GM21367 (cell line): Measurements from ENCODE around the gene MBLAC1.
A peak's percentile ranks its signal among the peaks of the same experiment; 100 is the strongest.

Experiments used
- ATAC-seq: cut with Tn5 transposase; IDR thresholded peaks from one replicate; pipeline ENCODE4 v1.9.1; 2021; ENCODE audit not compliant: unreplicated experiment

The MBLAC1 gene

DNA sequence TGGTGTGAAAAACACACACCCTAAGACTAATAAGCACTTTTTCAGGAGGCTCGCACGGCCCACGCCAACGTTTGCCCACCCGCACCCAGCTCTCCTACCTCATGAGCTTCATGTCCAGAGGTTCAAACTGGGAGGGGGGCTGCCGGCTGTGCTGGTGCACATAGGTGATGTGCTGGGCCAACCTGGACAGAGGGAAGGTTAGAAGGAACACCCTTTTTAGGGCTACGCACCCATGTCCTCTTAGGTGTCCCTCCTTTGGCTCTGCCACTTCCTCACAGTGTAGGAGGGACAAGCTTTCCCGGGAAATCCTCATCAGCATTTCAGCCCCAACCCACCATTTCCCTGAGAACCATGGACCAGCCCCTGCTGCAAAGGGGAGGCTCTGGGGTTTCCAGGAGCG is 31.5 kb upstream of the MBLAC1 start:
- no peak for ATAC-seq

DNA sequence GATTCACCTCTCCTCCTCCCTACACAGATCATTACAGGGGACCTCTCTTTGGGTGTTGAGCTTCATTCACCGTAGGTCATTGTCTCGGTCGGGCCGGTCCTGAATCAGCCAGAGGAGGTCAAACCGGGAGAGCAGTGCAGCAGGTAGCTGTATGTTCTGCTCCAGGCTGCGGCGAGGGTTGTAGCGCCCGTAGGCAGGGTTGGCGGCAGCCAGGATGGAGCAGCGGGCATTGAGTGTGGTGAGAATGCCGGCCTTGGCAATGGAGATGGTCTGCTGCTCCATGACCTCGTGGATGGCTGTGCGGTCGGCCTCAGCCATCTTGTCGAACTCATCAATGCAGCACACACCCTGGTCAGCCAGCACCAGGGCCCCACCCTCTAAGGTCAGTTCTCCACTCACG is 31.1 kb upstream of the MBLAC1 start:
- no peak for ATAC-seq

DNA sequence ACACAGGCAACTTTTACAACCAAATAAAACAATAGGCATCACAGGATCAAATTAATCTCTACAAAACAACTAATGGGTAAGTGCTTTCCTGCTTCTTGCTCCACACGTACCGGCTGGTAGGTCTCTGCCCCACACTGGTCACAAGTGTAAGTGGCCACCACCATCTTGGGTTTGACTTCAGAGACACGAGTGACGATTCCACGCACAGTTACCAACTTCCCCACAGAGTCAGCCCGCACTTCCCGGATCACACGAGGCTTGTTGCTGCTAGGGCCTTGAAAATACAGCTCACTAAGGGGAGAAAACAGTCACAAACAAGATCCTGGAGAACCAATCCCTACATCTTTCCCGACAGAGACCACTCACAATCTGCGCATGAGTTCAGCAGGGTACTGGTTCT is 27.9 kb upstream of the MBLAC1 start:
- no peak for ATAC-seq

DNA sequence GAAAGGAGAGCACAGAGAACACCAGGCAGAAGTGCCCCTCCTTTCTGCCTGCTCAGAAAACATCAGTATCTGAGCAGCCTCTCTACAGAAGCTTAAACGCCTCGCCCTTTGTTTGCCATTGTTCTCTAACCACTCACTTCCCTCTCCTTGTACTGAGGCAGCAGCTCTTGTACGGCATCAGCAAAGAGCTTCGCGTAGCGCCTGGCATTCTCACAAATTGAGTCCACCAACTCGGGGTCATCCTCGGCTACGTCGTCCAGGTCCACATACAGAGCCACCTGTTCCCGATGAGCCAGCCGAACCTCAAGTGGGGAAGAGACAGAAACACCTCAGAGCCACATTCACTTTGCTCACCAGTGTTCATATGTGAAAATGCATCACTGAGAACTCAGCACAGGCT is 27.3 kb upstream of the MBLAC1 start:
- no peak for ATAC-seq

DNA sequence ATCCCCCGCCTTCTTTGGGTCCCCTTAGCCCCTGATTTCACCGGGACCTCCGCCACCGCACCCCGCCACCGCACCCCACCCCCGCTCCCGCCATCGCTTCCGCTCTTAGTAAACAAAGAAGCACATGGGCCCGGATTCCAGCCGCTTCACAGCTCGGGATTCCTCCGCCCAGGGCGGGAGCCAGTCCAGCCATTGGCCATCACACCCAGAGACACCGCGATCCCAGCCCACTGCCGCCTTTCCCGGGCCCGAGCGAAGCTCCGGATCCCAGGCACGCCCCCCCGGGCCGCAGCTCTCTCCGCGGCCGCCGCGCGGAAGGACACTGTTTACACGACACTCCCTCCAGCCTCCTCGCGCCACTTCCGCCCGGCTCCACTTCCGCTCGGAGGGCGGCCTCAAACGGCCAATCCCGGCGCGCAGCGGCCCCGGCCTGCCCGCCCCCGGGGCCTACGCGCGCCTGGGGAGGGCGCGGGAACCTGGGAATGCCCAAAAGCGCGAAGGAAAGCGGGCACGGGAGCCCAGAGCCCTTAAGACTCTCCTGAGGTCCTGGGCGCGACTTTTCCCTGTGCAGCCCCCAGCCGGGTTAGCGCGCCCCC is 26.2 kb upstream of the MBLAC1 start:
- peak; percentile 66 for ATAC-seq

DNA sequence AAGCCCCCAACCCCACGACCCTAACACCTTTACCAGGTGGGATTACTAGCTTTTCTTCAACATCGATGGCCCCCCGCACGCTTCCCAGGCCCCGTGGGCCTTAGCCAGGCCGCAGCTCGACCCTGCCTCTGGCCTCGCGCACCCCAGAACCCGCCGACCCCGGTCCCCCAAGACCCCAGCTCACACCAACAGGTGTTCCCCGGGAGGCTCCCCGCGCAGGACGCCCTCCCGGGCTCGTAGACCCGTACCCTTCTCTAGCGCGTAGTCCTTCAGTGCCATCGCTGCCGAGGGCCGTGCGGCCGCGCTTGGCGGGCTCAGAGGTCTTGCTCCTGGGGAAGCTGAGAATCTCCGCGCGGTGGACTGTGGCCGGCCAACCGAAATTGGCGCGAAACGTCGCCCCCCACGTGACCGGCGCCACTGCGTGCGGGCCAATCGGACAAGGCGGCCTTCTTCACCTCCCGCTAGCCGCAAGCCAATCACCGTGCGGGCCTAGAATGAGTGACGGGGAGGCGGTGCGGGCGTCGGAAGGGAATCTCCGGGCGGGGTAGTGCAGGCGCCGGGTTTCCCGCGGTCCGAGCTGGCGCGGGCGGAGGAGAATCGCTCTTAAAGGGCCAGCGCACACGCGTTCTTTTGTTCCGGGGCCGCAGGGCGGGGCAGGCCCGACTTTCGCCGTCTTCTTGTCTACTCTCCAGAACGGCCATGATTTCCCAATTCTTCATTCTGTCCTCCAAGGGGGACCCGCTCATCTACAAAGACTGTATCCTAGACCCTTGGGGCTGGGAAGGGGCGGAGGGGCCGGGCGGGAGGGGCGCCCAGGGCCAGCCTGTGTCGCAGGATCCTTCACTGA is 25.5 kb upstream of the MBLAC1 start, which contains the start of the genes AP4M1 and MCM7:
AP4M1 (plus strand) TSS at position 628 of the 847 bp plus-strand sequence; CDS start at position 700, 72 bp downstream.
MCM7 (minus strand) TSS at position 382 of the 847 bp plus-strand sequence; CDS start at position 279, 103 bp downstream.
- peak; percentile 64 for ATAC-seq

DNA sequence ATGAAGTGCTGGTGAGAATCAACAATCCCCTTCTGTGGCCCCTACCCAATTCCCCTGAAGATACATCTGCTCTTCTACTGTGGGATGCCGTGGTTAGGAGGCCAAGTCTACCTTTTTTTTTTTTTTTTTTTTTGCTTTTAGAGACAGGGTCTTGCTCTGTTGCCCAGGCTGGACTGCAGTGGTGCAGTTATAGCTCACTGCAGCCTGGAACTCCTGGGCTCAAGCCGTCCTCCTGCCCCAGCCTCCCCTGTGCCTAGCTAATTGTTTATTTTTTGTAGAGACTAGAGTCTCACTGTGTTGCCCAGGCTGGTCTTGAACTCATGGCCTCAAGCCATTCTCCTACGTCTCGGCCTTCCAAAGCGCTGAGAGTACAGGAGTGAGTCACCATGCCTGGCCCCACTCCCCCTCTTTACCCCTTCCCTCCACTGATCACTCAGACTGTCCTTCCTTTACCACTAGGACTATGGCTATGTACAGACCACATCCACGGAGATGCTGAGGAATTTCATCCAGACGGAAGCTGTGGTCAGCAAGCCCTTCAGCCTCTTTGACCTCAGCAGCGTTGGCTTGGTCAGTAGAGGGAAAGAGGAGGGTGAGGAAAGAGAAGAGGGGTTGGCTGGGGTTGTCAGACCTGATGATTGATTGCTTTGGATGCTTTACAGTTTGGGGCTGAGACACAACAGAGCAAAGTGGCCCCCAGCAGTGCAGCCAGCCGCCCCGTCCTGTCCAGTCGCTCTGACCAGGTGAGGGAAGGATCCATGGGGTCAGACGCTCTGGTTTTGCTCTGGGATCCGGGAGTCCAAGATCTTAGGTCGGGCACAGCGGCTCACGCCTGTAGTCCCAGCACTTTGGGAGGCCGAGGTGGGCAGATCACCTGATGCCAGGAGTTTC is 23.6 kb upstream of the MBLAC1 start:
- ATAC-seq, result no peak

DNA sequence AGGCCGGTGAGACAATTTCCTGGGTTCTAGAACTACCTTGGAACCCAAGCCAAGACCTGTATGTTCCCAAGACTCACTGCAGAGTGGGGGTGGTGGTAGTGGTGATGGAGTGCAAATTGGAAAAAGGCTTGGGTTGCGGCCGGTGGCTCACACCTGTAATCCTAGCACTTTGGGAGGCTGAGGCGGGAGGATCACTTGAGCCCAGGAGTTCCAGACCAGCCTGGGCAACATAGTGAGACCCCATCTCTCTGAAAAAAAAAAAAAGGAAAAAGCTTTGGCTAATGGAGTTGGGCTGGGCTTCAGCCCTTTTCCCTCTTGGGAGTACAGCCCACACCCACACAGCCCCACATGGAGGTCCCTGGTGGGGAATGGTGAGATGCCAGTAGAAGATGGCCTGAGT is 21.2 kb upstream of the MBLAC1 start:
- no peak for ATAC-seq

DNA sequence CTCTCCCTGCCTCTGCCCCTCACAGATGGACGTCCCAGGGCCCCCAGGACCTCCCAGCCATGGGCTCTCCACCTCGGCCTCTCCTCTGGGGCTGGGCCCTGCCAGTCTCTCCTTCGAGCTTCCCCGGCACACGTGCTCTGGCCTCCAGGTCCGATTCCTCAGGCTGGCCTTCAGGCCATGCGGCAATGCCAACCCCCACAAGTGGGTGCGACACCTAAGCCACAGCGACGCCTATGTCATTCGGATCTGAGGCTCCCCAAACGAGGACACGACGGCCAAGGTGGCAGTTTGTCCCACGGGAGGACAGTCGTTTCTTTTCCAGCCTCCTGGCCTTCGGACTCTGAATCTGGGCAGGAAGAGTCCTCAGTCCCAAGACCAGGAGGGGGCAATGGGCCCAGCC is 20.1 kb upstream of the MBLAC1 start:
- ATAC-seq, result no peak

DNA sequence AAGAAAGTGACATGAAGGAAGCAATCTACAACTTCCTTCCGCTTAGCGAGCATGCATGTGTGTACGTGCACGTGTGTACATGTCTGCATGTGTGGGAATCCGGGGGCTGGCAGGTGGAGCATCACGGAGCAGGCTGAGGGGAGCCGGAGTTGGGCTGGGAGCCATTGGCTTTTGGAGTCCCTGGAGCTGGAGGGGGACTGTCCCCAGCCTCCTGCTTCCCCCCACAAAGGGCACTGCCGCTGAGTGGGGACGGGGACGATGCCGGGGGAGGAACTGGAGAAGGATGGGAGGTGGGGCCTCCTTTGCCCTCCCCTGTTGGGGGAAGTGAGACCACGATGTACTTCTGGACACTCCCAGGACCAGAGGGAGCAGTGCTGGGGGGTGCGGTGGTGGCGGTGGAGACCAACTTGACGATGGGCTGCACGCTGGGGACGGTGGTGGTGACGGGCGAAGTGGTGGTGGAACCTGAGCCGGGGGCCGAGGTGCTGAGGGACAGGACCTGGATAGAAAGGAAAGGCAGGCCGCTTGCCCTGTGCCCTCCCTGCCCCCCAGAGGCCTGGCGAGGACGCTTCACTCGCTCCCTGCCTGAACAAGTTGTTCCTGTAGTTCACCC is 19.5 kb upstream of the MBLAC1 start:
- ATAC-seq, result no peak

DNA sequence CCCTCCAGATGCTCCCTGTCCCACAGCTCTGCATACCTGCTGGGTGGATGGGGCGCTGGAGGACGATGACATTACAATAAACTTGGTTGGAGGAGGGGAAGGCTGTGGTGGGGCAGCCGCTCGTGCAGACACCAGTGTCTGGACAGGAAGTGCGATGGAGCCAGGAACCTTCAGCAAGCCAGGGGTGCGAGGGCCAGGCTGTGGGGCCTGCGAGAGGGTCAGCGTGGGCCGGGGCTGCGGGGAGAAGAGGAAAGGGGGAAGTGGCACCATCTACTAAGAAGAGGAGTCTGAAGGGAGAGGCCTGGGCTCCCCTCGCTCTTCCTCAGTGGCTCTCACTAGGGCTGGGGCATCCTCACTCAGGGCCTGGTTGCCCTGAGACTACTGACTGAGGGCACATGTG is 18.9 kb upstream of the MBLAC1 start:
- ATAC-seq, result no peak

DNA sequence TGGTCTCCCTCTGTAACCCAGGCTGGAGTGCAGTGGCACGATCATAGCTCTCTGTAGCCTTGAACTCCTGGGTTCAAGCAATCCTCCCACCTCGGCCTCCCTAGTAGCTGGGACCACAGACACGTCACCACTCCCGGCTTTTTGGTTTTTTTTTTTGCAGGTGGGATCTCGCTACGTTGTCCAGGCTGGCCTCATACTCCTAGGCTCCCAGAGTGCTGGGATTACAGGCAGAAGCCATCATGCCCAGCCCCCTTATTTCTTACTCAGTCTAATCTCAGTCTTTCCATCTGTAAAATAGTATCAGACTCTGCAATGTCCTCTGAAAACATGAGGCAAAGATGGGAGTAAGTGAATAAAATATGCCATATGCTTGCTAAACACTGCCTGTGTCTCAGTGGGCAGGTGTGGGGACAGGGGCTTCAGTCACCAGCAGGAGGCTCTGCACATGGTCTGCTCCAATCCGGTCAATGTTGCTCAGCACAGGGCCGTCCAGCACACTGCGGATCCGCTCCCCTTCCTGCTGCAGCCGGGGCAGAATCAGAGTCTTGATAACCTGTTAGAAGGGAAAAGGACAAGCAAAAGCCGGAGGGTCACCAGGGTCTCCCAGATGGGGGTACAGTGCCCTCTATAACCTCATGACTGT is 17.1 kb upstream of the MBLAC1 start:
- ATAC-seq, result no peak

DNA sequence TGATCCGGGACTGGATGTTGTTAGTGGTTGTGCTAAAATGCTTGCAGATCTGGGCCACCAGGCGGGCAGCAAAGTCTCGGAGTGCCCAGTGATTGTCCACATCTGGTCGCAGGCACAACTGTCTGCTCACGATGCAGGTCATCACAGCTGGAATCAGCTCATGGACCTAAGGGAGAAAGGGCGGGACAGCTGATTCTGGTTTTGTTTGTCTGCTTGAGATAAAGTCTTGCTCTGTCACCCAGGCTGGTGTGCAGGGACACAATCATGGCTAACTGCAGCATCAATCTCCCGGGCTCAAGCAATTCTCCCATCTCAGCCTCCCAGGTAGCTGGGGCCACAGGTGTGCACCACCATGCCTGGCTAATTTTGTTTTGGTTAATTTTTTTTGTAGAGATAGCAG is 15.6 kb upstream of the MBLAC1 start:
- no peak for ATAC-seq

DNA sequence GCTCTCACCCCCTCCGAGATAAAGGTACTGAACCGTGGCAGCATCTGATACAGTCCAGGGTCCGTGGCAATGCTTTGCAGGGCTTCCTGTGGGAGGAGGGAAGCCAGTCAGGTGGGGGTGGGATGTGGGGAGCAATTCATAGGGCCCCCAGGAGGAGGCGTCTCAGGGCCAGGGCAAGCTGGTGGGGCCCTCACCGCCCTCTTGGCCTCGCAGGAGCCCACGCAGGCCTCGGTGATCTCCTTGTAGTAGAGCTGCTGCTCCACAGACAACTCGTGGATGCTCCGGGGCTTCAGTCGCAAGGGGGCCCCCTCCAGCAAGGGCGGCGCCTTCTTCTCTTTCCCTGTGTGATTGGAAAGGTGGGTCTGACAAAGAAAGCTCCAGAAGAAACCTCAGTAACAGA is 14.9 kb upstream of the MBLAC1 start:
- no peak for ATAC-seq

DNA sequence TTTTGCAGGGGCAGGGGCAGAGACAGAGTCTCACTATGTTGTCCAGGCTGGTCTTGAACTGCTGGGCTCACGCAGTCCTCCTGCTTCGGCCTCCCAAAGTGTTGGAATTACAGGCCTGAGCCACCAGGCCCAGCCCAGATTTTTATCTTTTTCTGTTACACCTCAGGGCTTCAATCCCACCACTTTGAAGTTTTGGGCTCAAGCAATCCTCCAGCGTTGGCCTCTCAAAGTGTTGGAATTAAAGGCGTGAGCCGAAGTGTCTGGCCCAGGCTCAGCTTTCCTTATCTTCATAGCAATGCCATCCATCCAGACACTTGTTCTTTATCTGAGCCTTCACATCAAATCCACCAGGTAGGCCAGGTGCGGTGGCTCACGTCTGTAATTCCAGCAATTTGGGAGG is 11.7 kb upstream of the MBLAC1 start:
- ATAC-seq, result no peak

DNA sequence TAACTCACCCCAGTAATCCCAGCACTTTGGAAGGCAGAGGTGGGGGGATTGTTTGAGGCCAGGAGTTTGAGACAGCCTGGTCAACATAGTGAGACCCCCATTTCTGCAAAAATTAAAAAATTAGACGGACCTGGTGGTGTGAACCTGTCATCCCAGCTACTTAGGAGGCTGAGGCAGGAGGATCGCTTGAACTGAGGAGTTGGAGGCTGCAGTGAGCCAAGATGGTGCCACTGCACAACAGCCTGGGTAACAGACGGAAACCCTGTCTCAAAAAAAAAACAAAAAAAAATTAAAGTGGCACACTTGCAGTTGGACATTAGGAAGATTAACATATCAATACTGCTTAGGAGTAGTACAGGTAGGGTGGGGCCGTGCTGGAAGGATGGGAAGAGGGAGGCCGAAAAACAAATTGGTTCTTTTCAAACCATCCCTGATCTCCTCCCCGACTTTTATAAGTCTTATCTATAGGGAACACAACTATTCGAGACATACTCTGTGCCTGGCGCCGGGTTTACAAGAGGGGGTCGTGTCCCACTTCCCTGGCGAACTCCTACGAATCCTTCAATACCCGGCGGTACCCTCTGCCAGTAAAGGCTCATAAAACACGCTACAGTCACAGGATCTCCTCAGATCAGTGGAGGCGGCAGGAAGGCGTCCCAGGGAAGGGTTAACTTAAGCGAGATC is 8.2 kb upstream of the MBLAC1 start:
- no peak for ATAC-seq

DNA sequence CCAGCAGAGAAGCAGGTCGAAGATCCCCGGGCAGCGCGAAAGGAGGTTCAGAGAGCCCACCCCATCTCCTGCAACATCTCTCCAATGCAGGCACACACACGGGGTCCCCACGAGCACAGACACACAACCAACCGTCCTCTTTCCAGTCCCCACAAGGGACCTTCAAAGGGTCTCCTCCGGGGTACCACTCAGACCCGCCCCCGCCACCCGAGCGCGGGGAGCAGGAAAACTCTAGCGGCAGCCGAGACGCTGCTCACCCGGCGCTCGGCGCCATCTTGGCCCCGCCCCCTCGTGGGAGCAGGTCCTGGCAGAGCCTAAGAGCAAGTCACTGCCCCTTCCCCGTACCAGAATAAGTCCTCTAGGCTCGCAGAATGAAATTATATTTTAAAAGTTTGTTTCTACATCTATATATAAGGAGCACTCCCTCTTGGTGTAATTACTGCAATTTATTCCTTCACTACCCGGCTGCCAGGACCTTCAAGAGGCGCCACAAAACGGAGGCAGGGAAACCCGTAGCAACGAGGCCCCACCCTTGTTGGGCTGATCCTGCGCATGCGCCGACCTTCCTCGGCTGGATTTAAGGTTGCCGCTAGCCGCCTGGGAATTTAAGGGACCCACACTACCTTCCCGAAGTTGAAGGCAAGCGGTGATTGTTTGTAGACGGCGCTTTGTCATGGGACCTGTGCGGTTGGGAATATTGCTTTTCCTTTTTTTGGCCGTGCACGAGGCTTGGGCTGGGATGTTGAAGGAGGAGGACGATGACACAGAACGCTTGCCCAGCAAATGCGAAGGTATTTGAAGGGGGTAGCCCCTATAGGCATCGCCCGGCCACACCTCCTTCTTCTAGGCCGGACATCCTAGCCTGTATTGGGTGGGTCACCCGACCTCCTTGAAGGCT is 7.4 kb upstream of the MBLAC1 start, which contains the start of the genes CNPY4 and TAF6:
CNPY4 (plus strand) TSS at position 563 of the 898 bp plus-strand sequence; CDS start at position 674, 111 bp downstream.
TAF6 (minus strand) TSS at position 287 of the 898 bp plus-strand sequence. CDS start 5,149 bp downstream, outside the sequence.
- ATAC-seq, result peak; percentile 55

DNA sequence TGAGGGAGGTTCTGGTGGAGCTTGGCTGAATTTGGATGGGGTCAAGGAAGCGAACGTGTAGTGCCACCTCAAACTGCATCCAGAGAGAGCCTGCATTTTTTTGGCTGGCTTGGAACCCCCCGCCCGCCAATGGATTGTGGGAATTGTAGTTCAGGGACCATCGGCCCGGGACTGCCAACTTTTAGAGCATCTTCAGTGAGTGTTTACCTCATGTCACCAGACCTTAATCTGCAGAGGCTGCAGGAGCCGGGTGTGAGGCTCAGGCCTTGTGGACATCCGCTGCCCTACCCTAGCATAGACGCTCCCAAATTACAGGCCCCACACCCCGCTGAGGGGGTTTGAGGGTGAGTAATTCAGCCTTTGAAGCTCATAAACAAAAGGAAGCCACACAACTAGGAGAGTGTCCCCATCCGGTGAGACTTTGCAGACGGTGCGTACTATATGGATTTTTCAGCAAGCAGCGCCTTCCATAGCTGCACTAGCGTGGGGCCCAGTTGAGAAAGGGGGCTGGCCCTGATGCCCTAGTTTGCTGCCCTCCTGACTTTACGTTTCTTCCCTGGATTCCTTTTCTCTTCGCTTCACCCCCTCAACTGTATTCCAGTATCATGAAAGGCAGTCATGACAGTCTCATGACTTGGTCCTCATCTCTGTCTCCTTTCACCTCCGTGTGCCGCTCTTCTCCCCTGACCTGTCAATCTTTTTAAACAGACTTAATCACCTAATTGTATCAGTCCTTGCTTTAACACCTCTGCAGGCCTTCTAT is 6.6 kb upstream of the MBLAC1 start:
- ATAC-seq, result peak; percentile 19
